Measurements from ENCODE around the gene SPATA9. TPM values are rescaled to one million over a fixed set of nuclear protein-coding genes. Genes with fewer than 3 reads are reported as not detected.

SPATA9 gene
- total RNA-seq, 1 experiment from 2014 or later, result not detected

GRCh38 chr5:95667061-95667618, 15.7 kb downstream of the SPATA9 start:
- Histone ChIP-seq H2BK15ac (ENCODE audit: low read depth, low read length) (no peak overlapping the region), H3K18ac (ENCODE audit: insufficient read length, low read depth, low read length) (no peak overlapping the region), H4K91ac (ENCODE audit: insufficient read length, low read depth, low read length) (no peak overlapping the region), H3K56ac (ENCODE audit: insufficient read length, low read depth, low read length) (no peak overlapping the region), H3K79me2 (ENCODE audit: insufficient read depth, low read length) (no peaks in the 10 kb centered on the region), H3K4ac (ENCODE audit: low read depth, low read length) (no peak overlapping the region), H3K4me2 (ENCODE audit: insufficient read depth, insufficient read length, low read length) (no peak overlapping the region), H2AK5ac (ENCODE audit: insufficient read length, low read length) (no peak overlapping the region), H4K8ac (replicated peaks; ENCODE audit: insufficient read length, low read depth, low read length) (no peak overlapping the region), H2BK20ac (ENCODE audit: low read depth, low read length, poor library complexity, severe bottlenecking) (no peak overlapping the region), H2BK5ac (ENCODE audit: insufficient read length, low read length) (no peak overlapping the region), H2AFZ (ENCODE audit: low read length) (no peak overlapping the region), H4K20me1 (ENCODE audit: control insufficient read depth, insufficient read depth, insufficient read length) (no peaks in the 10 kb centered on the region), H2BK120ac (ENCODE audit: low read depth, low read length, poor library complexity, severe bottlenecking) (no peak overlapping the region), H3K23ac (ENCODE audit: insufficient read length, low read depth, low read length) (no peak overlapping the region), H3K79me1 (ENCODE audit: insufficient read depth, low read depth, low read length, poor library complexity, severe bottlenecking) (no peaks in the 10 kb centered on the region), H3K4me1 (ENCODE audit: insufficient read depth, low read length) (no peaks in the 10 kb centered on the region), H3K14ac (ENCODE audit: insufficient read depth, low read length) (no peak overlapping the region), H3K9me3 (ENCODE audit: control insufficient read depth, low read depth, low read length) (no peaks in the 10 kb centered on the region), H3T11ph (ENCODE audit: low read length) (no peak overlapping the region), H2BK12ac (ENCODE audit: insufficient read length, low read depth, low read length) (no peak overlapping the region), H4K5ac (ENCODE audit: insufficient read length, low read depth, low read length) (no peak overlapping the region), H3K9ac (ENCODE audit: extremely low read depth, insufficient read length, low read length) (no peak overlapping the region), H3K27me3 (ENCODE audit: insufficient read depth, low read length) (no peaks in the 10 kb centered on the region), H3K23me2 (ENCODE audit: insufficient read length, low read depth, low read length, poor library complexity, severe bottlenecking) (no peaks in the 10 kb centered on the region), H3K27ac (ENCODE audit: insufficient read length, low read depth, low read length) (no peak overlapping the region)
- Mint-ChIP-seq H3K9me3 (no peaks in the 10 kb centered on the region), H3K27me3 (ENCODE audit: low read depth) (peaks cover 4% of the 10 kb centered on the region; the same call in 1 of the 2 replicates), H3K4me1 (peaks cover 3% of the 10 kb centered on the region in 2 experiments; a peak in 1 of 4 replicates), H3K36me3 (ENCODE audit: insufficient read depth in 1 of 3, low read depth in 3 of 3) (no peaks in the 10 kb centered on the region), H3K4me3 (no peak overlapping the region), H3K27ac (no peak overlapping the region)
- WGBS (ENCODE audit: extremely low coverage, insufficient read length, low lambda C conversion rate), result no CpG with 5 or more reads among the region's 4 CpGs
- no peak for TF ChIP-seq CTCF (conservative IDR thresholded peaks at IDR 0.05)
- no peak for DNase-seq

Measured in H9 (cell line).